Measurements from ENCODE around the gene SMTN. TPM values are rescaled to one million over a fixed set of nuclear protein-coding genes. Genes with fewer than 3 reads are reported as not detected.

The SMTN gene
- total and polyA plus RNA-seq, 4 donors, result 10.1 to 47.3 (median 13.8) TPM

- Histone ChIP-seq H3K27me3 (ENCODE audit: control insufficient read depth in 4 of 4, insufficient read depth in 4 of 4, low read length in 3 of 4) (no peaks in the 10 kb centered on the region), H3K9me3 (ENCODE audit: control insufficient read depth in 4 of 4, low read length in 3 of 4) (no peaks in the 10 kb centered on the region), H3K4me3 (ENCODE audit: low read depth in 1 of 3, low read length in 3 of 3) (no peak overlapping the region), H3K9ac (ENCODE audit: low read depth in 1 of 2, low read length in 2 of 2) (no peak overlapping the region), H3K27ac (ENCODE audit: low read depth in 1 of 2, low read length in 2 of 2) (no peak overlapping the region), H3K4me1 (ENCODE audit: control insufficient read depth in 4 of 4, insufficient read depth in 4 of 4, low read length in 3 of 4) (no peaks in the 10 kb centered on the region), H3K36me3 (ENCODE audit: control insufficient read depth in 4 of 4, insufficient read depth in 3 of 4, low read depth in 1 of 4, low read length in 3 of 4) (peaks cover 0 to 5% (median 3%) of the 10 kb centered on the region in 4 donors)
- no peak for DNase-seq (ENCODE audit: low spot score)
- no peak for TF ChIP-seq REST (IDR thresholded peaks at IDR 0.05)
- TF ChIP-seq RAD21 (IDR thresholded peaks at IDR 0.05), result no peak
- no peak for TF ChIP-seq EGR1 (IDR thresholded peaks at IDR 0.05; ENCODE audit: low read depth in 2 of 2)
- TF ChIP-seq RXRA (IDR thresholded peaks at IDR 0.05), result no peak
- TF ChIP-seq SP1 (IDR thresholded peaks at IDR 0.05), result no peak
- TF ChIP-seq CTCF (IDR thresholded peaks at IDR 0.05; ENCODE audit: low read depth, low read length, missing input control), result no peak
- TF ChIP-seq TAF1 (conservative IDR thresholded peaks at IDR 0.05), result no peak
- TF ChIP-seq ATF3 (IDR thresholded peaks at IDR 0.05), result no peak
- no peak for TF ChIP-seq FOXA2 (IDR thresholded peaks at IDR 0.05)
- TF ChIP-seq HNF4G (IDR thresholded peaks at IDR 0.05), result no peak
- no peak for TF ChIP-seq FOXA1 (IDR thresholded peaks at IDR 0.05)
- TF ChIP-seq YY1 (IDR thresholded peaks at IDR 0.05), result no peak
- no peak for TF ChIP-seq GABPA (IDR thresholded peaks at IDR 0.05 in 1 of 2, conservative IDR thresholded peaks at IDR 0.05 in 1 of 2)
- TF ChIP-seq MAX (IDR thresholded peaks at IDR 0.05), result no peak
- no peak for TF ChIP-seq HNF4A (conservative IDR thresholded peaks at IDR 0.05)
- TF ChIP-seq NR2F2 (IDR thresholded peaks at IDR 0.05), result no peak
- TF ChIP-seq ZBTB33 (IDR thresholded peaks at IDR 0.05), result no peak
- TF ChIP-seq JUND (IDR thresholded peaks at IDR 0.05), result no peak
- WGBS, result 95% methylated on average over 34 of the region's 34 CpGs
Observed at GRCh38 chr22:31099841-31100761, 19.0 kb downstream of the SMTN start.

Data from liver (tissue), 9 donors.